ENCODE results near the gene DBNDD2.

- TF ChIP-seq POLR2A (IDR thresholded peaks at IDR 0.05; ENCODE audit: low read length) (peak; percentile 83), GATA1 (IDR thresholded peaks at IDR 0.05; ENCODE audit: low read depth, low read length) (no peak)
Observed at GRCh38 chr20:45362804-45363610, 45.1 kb upstream of the DBNDD2 start, which contains the start of gene SYS1.

Measured in erythroblast (primary cell).